Fibroblast of mammary gland (primary cell): ENCODE data around the gene GPR83.
A peak's percentile ranks its signal among the peaks of the same experiment; 100 is the strongest.

ENCODE experiments used
- DNase-seq: peaks from one replicate; pipeline ENCODE4 v3.0.0-alpha.2; 2010; ENCODE audit warnings: low read depth
- H3K4me3 ChIP-seq: 2 replicates; pipeline ENCODE4 v1.5.1; 2011; ENCODE audit warnings: low read depth, mild to moderate bottlenecking, low read length, moderate library complexity; ENCODE audit not compliant: control insufficient read depth
- TF ChIP-seq, protein P1 (sequence below): conservative IDR thresholded peaks from 2 replicates; pipeline ENCODE4 v1.5.1; 2011; ENCODE audit warnings: low read depth, low read length, inconsistent platforms; ENCODE audit not compliant: control insufficient read depth, insufficient read depth

Gene GPR83

DNA sequence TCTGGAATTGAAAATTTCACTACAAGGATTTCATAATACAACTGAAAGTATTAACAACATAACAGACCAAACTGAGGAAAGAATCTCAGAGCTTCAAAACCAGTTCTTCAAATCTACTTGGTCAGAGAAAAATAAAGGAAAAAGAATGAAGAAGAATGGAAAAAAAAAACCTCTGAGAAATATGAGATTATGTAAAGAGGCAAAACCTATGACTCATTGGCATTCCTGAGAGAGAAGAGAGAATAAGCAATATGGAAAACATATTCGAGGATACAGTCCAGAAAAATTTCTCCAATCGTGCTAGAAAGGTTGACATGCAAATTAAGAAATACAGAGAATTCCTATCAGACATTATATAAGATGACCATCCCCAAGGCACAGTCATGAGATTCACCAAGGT lies 23.4 kb upstream of the GPR83 start:
- DNase-seq, result peak; percentile 7
- TF ChIP-seq, protein P1, sequence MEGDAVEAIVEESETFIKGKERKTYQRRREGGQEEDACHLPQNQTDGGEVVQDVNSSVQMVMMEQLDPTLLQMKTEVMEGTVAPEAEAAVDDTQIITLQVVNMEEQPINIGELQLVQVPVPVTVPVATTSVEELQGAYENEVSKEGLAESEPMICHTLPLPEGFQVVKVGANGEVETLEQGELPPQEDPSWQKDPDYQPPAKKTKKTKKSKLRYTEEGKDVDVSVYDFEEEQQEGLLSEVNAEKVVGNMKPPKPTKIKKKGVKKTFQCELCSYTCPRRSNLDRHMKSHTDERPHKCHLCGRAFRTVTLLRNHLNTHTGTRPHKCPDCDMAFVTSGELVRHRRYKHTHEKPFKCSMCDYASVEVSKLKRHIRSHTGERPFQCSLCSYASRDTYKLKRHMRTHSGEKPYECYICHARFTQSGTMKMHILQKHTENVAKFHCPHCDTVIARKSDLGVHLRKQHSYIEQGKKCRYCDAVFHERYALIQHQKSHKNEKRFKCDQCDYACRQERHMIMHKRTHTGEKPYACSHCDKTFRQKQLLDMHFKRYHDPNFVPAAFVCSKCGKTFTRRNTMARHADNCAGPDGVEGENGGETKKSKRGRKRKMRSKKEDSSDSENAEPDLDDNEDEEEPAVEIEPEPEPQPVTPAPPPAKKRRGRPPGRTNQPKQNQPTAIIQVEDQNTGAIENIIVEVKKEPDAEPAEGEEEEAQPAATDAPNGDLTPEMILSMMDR, result no peak
- H3K4me3 ChIP-seq, result no peak overlapping the region

DNA sequence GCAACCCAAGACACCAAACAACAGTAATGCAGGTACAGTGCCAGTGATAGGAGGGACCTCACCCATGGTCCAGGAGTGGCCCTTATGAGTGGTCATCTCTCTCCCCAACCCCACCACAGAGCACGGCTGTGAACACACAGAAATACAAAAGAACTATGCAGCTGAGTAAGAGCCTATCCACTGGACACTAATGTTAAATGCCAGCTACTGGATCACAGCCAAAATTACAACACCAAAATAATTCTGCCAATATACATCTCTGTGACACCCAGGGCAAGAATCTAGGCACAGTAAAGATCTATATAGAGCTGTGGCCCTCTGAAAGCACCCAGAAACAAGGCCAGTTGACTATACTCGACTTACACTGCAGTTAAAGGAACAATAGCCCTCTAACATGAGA lies 22.8 kb upstream of the GPR83 start:
- TF ChIP-seq, protein P1, result no peak

GRCh38 chr11:94423507-94423906 lies 22.3 kb upstream of the GPR83 start:
- no peak overlapping the region for H3K4me3 ChIP-seq
- DNase-seq, result no peak
- TF ChIP-seq, protein P1, result no peak

More for the DNA sequence above, 22.8 kb upstream of the GPR83 start:
- no peak overlapping the region for H3K4me3 ChIP-seq
- no peak for DNase-seq

DNA sequence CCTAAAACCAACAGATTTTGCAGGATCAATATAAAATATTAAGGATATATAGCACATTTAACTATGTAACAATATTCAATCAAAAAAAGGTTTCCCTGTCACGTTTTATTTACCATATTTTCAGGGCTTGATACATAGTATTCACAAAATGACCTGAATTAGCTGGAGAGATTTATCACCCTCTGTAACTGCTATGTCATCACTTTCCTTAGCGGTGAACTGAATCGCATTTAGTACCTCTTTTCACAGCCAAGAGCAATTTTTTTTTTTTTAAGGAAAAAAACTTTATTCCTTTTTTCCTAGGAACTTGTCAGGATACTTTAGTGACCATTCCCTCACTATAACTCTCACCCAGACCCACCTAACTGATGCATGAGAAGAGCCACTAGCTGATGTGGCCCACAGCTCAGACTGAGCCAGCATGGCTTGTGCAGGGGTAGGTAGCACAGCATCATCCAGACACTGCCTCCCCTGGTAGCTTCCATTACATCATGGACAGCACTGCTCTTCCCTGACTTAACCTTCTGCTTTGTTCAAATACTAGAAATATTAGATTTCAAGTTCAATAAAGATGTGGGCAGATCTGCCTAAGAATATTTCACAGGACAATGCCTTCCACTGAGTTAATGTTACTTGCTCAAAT lies 17.0 kb upstream of the GPR83 start:
- TF ChIP-seq, protein P1, result no peak
- DNase-seq, result no peak

GRCh38 chr11:94417386-94417987 lies 16.3 kb upstream of the GPR83 start:
- TF ChIP-seq, protein P1, result peak; percentile 63
- DNase-seq, result peak; percentile 54
- H3K4me3 ChIP-seq, result no peak overlapping the region

More for the DNA sequence above, 17.0 kb upstream of the GPR83 start:
- no peak overlapping the region for H3K4me3 ChIP-seq

- no peak overlapping the region for H3K4me3 ChIP-seq
- TF ChIP-seq, protein P1, result no peak
- DNase-seq, result no peak
Observed at GRCh38 chr11:94405062-94405833, 4.0 kb upstream of the GPR83 start.
